Measurements from ENCODE around the gene RGS7BP.

RGS7BP gene

DNA sequence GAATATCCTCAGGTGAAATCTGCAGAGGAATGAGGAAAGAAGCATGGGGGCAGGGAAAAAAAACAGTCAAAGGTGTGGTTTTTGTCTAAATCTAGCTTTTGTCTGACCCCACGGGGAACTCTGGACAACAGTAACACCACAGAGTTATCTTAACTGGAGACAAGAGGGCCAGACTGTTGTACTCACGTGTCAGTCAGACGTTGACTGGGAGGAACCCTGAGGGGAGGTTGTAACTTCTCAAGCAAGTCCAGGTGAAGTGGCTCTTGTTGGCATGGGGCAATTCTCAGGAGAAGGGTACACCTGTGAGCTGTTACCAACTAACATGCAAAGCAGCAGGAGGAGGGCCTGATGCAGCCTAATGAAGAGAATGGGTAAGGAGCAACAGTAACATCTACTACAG, 140.4 kb downstream of the RGS7BP start:
- Histone ChIP-seq H3K9me2 (replicated peaks; ENCODE audit: insufficient read depth, low read length) (no peaks in the 10 kb centered on the region), H3K27ac (ENCODE audit: low read depth, low read length) (no peak overlapping the region), H3K9me3 (ENCODE audit: insufficient read depth, low read length) (no peaks in the 10 kb centered on the region), H3K9ac (ENCODE audit: low read length) (no peak overlapping the region), H3K4me3 (ENCODE audit: insufficient read depth, low read length, poor library complexity, severe bottlenecking) (no peak overlapping the region), H2AFZ (ENCODE audit: low read depth, low read length, severe bottlenecking) (no peak overlapping the region), H3K36me3 (ENCODE audit: low read length) (no peaks in the 10 kb centered on the region), H3F3A (ENCODE audit: insufficient read depth) (no peaks in the 10 kb centered on the region), H3K27me3 (ENCODE audit: low read length) (no peaks in the 10 kb centered on the region), H3K4me2 (ENCODE audit: low read depth, low read length, poor library complexity, severe bottlenecking) (no peak overlapping the region), H3K79me2 (ENCODE audit: insufficient read depth, low read length) (no peaks in the 10 kb centered on the region), H4K20me1 (ENCODE audit: low read depth, low read length) (no peaks in the 10 kb centered on the region)
- no peak for TF ChIP-seq EZH2phosphoT487 (conservative IDR thresholded peaks at IDR 0.05; ENCODE audit: low read length)
- TF ChIP-seq, protein P1, sequence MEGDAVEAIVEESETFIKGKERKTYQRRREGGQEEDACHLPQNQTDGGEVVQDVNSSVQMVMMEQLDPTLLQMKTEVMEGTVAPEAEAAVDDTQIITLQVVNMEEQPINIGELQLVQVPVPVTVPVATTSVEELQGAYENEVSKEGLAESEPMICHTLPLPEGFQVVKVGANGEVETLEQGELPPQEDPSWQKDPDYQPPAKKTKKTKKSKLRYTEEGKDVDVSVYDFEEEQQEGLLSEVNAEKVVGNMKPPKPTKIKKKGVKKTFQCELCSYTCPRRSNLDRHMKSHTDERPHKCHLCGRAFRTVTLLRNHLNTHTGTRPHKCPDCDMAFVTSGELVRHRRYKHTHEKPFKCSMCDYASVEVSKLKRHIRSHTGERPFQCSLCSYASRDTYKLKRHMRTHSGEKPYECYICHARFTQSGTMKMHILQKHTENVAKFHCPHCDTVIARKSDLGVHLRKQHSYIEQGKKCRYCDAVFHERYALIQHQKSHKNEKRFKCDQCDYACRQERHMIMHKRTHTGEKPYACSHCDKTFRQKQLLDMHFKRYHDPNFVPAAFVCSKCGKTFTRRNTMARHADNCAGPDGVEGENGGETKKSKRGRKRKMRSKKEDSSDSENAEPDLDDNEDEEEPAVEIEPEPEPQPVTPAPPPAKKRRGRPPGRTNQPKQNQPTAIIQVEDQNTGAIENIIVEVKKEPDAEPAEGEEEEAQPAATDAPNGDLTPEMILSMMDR (IDR thresholded peaks at IDR 0.05; ENCODE audit: insufficient read depth, low read length, poor library complexity, severe bottlenecking), result no peak

DNA sequence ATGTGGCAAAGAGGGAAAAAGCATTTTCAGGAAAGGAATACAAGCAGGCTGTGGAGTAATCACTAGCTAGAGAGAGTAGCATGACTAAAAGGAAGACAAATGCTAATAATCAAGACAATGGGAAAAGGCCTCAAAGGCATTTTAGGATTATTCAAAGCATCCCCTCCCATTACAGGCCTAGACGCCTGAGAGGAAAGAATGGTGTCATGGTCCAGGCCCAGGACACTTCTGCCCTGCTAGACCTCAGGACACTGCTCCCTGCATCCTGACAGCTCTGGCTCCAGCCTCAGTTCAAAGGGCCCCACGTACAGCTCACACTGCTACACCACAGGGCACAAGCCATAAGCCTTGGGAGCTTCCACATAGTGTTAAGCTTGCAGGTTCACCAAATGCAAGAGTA, 143.7 kb downstream of the RGS7BP start:
- Histone ChIP-seq H2AFZ (ENCODE audit: low read depth, low read length, severe bottlenecking) (no peak overlapping the region), H3K4me3 (ENCODE audit: insufficient read depth, low read length, poor library complexity, severe bottlenecking) (no peak overlapping the region), H3K9me2 (replicated peaks; ENCODE audit: insufficient read depth, low read length) (no peaks in the 10 kb centered on the region), H3K9ac (ENCODE audit: low read length) (no peak overlapping the region), H3K27ac (ENCODE audit: low read depth, low read length) (no peak overlapping the region), H3K27me3 (ENCODE audit: low read length) (no peaks in the 10 kb centered on the region), H4K20me1 (ENCODE audit: low read depth, low read length) (no peaks in the 10 kb centered on the region), H3F3A (ENCODE audit: insufficient read depth) (no peaks in the 10 kb centered on the region), H3K9me3 (ENCODE audit: insufficient read depth, low read length) (no peaks in the 10 kb centered on the region), H3K4me2 (ENCODE audit: low read depth, low read length, poor library complexity, severe bottlenecking) (no peak overlapping the region), H3K36me3 (ENCODE audit: low read length) (no peaks in the 10 kb centered on the region), H3K79me2 (ENCODE audit: insufficient read depth, low read length) (no peaks in the 10 kb centered on the region)
- no peak for TF ChIP-seq EZH2phosphoT487 (conservative IDR thresholded peaks at IDR 0.05; ENCODE audit: low read length)
- TF ChIP-seq, protein P1 (IDR thresholded peaks at IDR 0.05; ENCODE audit: insufficient read depth, low read length, poor library complexity, severe bottlenecking), result no peak

DNA sequence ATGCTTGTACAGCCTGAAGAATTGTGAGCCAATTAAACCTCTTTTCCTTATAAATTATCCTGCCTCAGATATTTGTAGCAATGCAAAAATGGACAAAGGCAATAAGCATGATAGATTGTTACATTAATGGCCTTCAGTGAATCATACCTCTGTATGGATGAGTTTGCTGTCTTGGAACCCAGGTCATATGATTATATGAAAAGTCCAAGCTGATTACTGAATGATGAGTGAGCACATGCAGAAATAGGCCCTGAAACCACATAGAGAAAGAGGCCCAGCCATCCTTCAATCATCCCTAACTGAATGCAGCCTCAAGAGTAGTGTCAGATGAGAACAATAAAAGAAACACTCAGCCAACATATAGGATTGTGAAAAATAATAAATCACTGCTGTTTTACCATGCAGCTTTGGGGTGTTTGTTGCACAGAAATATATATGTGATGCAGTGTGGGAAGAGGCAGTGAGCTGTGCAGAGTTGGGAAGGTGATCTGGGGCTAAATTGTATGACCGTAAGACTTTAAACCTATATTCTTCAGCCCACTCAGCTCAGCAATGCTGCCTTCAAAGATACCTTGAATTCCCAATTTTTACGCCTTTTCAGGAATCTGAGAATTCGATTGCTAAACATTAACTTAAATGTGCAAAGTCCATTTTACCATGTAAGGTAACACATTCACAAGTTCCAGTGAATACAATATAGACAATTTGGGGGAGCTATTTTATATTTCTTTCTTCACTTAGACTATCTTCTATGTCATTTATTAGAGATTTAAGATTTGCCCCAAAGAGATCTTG, 148.1 kb downstream of the RGS7BP start:
- no peaks in the 10 kb centered on the region for H4K20me1 ChIP-seq (ENCODE audit: low read depth, low read length)
- H3K27me3 ChIP-seq (ENCODE audit: low read length), result no peaks in the 10 kb centered on the region
- TF ChIP-seq EZH2phosphoT487 (conservative IDR thresholded peaks at IDR 0.05; ENCODE audit: low read length), result no peak
- TF ChIP-seq, protein P1 (IDR thresholded peaks at IDR 0.05; ENCODE audit: insufficient read depth, low read length, poor library complexity, severe bottlenecking), result no peak
- H3F3A ChIP-seq (ENCODE audit: insufficient read depth), result no peaks in the 10 kb centered on the region
- H3K79me2 ChIP-seq (ENCODE audit: insufficient read depth, low read length), result no peaks in the 10 kb centered on the region
- no peaks in the 10 kb centered on the region for H3K36me3 ChIP-seq (ENCODE audit: low read length)
- H3K9me3 ChIP-seq (ENCODE audit: insufficient read depth, low read length), result no peaks in the 10 kb centered on the region
- H3K4me3 ChIP-seq (ENCODE audit: insufficient read depth, low read length, poor library complexity, severe bottlenecking), result no peak overlapping the region
- no peak overlapping the region for H3K27ac ChIP-seq (ENCODE audit: low read depth, low read length)
- no peak overlapping the region for H2AFZ ChIP-seq (ENCODE audit: low read depth, low read length, severe bottlenecking)
- no peak overlapping the region for H3K9ac ChIP-seq (ENCODE audit: low read length)
- H3K9me2 ChIP-seq (replicated peaks; ENCODE audit: insufficient read depth, low read length), result no peaks in the 10 kb centered on the region; the same call in 1 of the 2 replicates
- no peak overlapping the region for H3K4me2 ChIP-seq (ENCODE audit: low read depth, low read length, poor library complexity, severe bottlenecking)
